ENCODE results near the gene FLRT2.

DNA sequence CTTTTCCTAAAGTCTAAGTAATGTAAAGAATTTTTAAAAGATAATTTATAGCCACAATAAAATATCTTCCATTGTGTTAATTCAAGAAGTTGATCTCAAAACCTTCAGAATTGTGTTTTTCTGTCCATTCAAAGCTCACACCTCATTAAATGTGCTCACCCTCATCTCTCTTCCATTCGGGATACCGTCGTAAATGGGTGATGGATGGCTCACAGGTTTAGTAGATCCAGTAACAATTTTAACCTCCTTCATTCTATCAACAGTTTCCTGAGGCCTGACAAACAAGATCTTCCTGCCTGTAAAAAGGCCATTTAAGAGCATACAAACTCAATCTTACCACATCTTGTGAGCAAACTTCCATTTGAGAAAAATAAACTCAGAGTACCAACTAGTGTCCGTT lies 9.4 kb upstream of the FLRT2 start:
- TF ChIP-seq, protein P1, sequence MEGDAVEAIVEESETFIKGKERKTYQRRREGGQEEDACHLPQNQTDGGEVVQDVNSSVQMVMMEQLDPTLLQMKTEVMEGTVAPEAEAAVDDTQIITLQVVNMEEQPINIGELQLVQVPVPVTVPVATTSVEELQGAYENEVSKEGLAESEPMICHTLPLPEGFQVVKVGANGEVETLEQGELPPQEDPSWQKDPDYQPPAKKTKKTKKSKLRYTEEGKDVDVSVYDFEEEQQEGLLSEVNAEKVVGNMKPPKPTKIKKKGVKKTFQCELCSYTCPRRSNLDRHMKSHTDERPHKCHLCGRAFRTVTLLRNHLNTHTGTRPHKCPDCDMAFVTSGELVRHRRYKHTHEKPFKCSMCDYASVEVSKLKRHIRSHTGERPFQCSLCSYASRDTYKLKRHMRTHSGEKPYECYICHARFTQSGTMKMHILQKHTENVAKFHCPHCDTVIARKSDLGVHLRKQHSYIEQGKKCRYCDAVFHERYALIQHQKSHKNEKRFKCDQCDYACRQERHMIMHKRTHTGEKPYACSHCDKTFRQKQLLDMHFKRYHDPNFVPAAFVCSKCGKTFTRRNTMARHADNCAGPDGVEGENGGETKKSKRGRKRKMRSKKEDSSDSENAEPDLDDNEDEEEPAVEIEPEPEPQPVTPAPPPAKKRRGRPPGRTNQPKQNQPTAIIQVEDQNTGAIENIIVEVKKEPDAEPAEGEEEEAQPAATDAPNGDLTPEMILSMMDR (conservative IDR thresholded peaks at IDR 0.05) = no peak
- TF ChIP-seq ZFX (IDR thresholded peaks at IDR 0.05) = no peak

Measured in C4-2B (cell line).